Gastrocnemius medialis (tissue), 4 donors: ENCODE results near the gene ZNF674.

ENCODE experiments used
- CTCF ChIP-seq, 5 experiments: fragments of 450-650 bp in 3 of 5; fragments of 200-600 bp in 2 of 5; sonication (generic) in 2 of 5; IDR thresholded peaks in 4 of 5; conservative IDR thresholded peaks in 1 of 5; 1 replicate in 4 of 5; 2 replicates in 1 of 5; pipeline ENCODE4 v1.5.1; 2016 to 2019; ENCODE audit warnings: antibody characterized with exemption in 5 of 5, mild to moderate bottlenecking in 3 of 5, moderate library complexity in 3 of 5
- POLR2A ChIP-seq, 2 donors: fragments of 450-650 bp; IDR thresholded peaks; one replicate each; pipeline ENCODE4 v1.6.1; 2017; ENCODE audit warnings: antibody characterized with exemption in 2 of 2, mild to moderate bottlenecking in 2 of 2, moderate library complexity in 2 of 2

GRCh38 chrX:46579250-46579649 lies 34.0 kb upstream of the ZNF674 start:
- TF ChIP-seq CTCF (IDR thresholded peaks at IDR 0.05 in 4 of 5, conservative IDR thresholded peaks at IDR 0.05 in 1 of 5) (no peak), POLR2A (IDR thresholded peaks at IDR 0.05) (no peak)
